NCI-H1105 (cell line): ENCODE data around the gene HSBP1.
A peak's percentile ranks its signal among the peaks of the same experiment; 100 is the strongest.

Experiments
- DNase-seq: peaks from one replicate; lab custom pipeline; 2025; lab: John Stamatoyannopoulos, UW

The HSBP1 gene

DNA sequence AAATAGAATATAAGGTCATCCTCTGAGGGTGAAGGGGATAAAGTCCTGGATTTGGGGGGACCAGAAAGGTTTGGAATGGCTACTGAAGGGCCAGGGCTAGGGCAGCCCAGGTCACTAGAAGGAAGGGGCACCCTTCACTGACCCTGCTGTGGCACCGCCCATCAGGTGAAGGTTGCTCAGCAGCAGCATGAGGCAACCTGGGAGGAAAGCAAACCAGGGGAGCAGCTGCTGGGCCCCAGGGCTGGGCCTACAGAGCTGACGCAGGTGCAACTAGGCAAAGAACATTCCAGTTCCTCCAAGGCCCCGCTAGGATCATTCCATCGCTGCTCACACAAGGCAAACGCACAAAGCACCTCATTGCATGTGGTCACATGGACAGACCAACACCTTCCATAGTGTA is 3.4 kb upstream of the HSBP1 start:
- no peak for DNase-seq

DNA sequence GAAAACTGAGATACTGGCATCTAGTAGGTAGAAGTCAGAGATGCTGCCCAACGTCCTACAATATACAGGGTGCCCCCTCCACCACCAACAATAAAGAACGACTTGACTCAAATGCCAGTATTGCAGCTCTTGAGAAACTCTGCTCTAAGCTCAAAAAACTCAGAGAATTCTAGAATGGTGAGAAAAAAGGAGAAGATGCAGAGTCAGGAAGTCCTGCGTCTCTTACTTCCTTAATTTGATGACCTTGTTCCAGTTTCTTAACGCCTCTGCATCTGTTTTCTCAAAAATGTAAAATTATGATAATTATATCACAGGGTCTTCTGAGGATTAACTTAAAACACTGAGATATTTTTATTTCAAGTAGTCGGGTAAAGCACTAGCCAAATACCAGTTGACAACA is 1.7 kb upstream of the HSBP1 start:
- DNase-seq = no peak

DNA sequence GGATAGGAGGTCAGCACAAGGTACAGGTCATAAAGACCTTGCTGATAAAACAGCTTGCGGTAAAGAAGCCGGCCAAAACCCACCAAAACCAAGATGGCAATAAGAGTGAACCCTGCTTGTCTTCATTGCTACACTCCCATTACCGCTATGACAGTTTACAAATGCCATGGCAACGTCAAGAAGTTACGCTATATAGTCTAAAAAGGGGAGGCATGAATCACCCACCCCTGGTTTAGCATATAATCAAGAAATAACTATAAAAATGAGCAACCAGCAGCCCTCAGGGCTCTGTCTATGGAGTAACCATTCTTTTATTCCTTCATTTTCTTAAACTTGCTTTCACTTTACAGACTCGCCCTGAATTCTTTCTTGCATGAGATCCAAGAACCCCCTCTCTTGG is 1.0 kb upstream of the HSBP1 start:
- no peak for DNase-seq

DNA sequence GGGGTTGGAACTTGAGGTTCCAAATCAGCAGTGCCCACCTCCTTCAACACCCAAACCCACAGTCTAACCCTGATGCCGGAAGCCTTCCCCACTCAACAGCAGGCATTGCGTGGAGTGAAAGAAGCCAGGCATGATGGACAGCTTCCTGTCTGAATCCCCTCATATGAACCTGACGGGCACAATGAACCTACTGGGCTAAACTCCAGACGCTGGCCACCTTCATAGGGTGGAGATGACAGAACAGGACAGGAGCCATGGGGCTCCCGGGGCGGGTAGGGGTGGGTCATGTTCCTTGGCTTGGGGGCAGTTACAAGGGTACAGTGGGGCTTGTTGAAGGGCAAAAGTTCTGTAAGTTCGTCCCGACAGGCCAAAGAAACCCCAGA is 460 bp upstream of the HSBP1 start:
- no peak for DNase-seq

DNA sequence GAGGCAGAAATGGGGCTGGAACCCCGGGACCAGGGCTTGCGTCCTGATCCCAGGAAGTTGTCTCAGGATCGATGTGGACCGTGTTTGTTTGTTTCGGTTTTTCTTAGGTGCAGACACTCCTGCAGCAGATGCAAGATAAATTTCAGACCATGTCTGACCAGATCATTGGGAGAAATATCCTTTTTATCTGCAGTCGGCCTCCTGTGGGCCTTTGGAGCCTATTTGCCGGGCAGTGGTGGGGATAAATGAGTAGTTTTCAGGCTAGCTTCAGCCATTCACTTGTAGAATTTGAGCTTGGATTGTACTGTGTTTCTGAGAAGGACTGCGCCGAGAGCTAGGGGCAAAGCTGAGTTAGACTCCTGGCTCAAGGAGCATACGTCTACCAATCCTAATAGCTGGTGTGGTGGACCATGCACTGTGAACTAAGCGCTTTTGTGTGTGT is 816 bp downstream of the HSBP1 start:
- DNase-seq = no peak

DNA sequence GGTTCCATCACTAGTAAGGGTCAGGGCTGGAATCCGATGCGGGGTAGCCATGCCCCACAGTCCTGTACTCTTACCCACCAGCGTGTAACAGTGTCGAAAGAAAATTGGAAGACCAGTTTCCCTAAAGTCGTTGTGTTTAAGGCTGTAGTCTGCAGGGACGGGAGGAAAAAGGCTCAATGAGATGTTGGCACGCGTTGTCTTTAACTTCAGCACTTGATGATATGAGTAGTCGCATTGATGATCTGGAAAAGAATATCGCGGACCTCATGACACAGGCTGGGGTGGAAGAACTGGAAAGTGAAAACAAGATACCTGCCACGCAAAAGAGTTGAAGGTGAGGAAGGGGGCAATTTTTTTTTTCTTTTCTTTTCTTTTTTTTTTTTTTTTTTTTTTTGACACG is 1.3 kb downstream of the HSBP1 start:
- DNase-seq = no peak

DNA sequence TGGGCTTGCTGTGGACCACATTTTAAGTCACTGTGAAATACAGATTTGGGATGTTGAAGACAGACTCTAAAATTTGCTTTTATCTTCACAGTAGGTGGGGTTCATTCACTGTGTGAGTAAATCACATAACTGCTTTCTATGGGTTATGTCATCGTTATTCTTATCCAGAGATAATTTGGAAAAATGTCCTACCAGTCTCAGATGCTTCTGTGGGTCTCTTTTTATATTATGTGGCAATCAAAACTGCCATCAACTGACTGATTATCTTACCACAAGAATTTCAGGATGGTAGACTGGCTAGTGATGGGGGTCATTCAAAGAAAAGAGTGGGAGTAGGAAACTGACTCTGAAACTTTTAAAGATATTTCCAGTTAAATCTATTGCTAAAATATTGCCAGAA is 3.1 kb downstream of the HSBP1 start:
- no peak for DNase-seq

DNA sequence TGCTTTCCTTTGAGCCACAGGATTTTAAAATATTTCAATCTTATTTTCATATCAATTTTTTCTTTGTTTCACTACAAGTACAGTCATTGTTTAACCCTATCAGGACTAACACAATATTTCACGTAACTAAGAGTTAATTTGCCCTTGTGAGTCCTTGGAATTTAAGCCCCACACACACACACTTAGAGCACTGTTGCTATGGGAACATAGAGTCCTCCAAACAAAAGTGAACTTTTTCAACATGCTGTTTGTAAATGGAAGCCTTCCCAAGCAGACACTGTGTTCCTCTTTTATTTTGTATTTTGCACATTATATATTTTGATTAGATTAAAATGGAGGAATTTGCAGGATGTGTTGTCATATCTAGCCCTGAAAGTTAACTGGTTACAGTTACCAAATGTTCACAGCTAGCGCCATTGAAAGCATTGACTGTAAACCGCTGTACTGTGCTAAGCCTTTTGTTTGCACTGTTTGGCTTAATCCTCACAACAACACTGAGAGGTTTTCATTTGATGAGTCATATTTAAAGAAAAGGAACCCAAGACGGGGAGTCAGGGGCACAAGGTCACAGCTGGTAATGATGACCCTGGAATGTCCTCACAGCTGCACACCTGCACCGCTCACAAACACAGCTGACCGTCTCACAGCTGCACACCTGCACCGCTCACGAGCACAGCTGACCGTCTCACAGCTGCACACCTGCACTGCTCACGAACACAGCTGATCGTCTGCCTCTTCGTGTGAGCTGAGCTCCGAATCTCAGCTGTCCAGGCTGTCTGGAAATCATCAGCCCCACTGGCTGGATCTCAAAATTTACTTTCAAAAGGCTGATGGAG is 6.3 kb downstream of the HSBP1 start:
- peak; percentile 56 for DNase-seq

DNA sequence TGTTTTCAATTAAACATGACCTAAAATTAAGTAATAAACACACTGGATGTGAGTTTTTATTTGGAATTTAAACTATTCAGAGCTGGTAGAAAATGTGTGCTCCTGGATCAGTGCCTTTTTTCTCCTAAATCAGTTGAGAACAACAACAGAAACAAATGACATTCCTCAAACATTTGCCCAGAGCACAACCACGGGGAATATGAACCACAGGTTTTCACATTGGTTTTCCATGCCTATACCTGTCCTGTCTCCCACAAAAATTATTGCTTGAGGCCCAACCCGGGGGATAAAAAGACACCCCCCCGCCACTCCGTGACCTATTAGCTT is 6.8 kb downstream of the HSBP1 start:
- no peak for DNase-seq

DNA sequence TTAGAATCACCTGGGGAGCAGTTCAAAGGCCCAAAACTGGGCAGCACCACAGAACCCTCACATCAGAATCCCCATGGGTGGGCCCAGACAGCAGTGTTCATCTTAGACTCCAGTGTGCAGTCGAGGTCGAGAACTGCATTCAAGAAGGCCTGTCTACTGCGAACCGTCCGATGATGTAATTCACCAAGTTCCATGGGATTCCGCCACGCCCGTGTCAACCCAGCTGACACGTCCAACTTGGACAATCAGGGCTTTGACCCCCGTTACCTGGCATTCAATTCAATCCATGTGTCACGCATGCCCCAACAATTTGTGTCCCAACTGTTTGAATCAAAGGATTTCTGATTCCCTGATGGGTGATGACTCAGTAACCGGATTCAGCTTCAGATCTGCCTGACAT is 9.2 kb downstream of the HSBP1 start:
- no peak for DNase-seq

DNA sequence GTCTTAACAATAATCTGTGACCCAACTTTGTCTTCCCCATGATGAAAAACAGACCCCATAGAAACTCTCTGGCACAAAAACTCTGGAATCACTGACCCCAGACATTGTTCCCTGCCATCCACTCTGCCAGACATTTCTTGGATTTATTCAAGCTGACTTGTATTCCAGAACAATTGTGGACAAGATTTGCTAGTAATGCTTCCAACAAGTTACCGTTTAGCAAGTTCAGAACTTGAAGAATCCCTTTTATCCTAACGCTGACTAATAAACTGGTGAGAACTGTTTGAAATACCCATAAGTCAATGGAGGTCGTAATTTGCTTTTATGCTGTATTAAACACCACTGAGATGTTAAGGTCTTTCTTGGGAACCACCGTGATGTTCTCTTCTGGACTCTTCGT is 10.5 kb downstream of the HSBP1 start:
- no peak for DNase-seq

DNA sequence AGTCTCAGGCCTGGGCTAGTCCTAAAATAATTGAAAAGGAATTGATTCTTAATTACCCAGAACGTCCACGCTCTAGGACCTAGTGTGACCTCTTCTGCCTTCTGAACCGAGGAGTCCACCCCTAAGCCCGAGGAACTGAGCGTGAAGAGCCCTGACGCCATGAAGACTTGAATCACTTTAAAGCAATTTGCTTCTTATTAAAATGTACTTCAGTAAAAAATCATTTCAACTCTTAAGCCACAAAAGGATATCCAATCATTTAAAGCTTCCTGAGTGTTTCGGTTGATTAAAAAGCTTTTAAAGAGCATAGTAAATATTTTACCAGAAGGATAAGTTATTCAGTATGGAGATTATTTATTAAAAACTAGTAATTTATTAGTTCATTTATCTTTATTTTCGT is 11.6 kb downstream of the HSBP1 start:
- DNase-seq = no peak

DNA sequence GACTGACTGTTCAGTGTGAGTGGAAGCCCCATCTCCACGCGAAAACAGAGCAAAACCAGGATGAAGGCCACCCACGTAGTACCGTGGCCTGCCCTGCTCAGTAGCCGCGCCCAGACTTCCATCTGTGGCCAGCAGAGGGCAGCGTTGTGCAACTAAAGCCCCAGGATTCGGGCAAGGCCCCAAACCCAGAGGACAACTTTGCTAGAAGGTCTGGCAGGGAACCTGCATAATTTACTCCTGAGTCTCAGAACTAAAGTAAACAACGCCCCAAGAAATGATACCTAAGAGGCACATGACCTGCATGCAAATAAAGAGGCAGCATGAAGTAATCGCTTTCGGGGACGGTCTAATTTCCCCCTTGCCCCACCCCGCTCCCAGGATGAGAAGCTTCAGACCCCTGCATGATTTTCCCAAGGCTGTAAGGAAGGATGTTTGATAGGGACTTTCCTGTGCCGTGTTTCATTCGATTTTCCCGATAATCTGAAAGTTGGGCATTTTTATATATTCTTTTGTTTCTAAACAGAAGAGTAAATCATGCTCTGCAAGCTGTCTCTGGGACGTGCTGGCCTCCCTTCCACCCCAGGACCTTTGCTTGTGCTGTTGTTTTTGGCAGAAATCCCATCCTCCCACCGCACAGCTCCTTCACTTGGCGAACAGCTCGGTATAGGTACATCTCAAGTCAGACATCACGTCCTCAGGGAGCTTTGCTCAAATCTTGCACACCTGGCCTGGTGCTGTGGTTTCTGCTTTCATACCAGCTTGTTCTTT is 18.6 kb downstream of the HSBP1 start:
- DNase-seq = peak; percentile 7

DNA sequence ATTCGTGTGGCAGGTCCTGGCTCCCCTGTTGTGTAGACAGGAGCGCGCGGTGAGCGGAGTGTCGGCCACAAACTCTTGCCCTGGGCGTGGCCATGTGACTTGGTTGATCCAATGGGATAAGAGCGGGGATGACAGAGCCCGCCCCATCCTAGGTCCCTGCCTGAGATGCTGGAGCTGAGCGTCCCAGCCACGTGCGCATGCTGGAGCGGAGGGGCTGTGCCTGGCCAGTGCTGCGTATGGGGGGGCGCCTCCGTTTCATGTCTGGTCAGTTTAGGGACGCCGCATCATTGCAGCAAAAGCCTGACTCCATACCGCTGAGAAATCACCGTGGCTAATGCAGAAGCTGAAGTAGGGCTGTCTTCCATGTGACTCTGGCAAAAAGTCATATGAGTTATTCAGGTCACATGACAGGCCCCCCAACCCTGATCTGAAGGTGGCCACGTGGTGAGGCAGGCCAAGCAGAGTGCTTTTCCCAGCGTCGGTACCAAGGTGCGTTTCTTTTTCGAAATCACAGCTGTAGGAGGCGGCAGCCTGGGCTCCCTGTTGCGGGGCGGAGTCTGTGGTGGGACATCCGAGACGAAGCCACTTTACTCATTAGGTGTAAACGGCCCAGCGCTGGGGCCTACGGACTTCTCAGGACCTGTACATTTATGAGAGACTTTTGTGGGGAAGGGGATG is 22.5 kb downstream of the HSBP1 start:
- no peak for DNase-seq

DNA sequence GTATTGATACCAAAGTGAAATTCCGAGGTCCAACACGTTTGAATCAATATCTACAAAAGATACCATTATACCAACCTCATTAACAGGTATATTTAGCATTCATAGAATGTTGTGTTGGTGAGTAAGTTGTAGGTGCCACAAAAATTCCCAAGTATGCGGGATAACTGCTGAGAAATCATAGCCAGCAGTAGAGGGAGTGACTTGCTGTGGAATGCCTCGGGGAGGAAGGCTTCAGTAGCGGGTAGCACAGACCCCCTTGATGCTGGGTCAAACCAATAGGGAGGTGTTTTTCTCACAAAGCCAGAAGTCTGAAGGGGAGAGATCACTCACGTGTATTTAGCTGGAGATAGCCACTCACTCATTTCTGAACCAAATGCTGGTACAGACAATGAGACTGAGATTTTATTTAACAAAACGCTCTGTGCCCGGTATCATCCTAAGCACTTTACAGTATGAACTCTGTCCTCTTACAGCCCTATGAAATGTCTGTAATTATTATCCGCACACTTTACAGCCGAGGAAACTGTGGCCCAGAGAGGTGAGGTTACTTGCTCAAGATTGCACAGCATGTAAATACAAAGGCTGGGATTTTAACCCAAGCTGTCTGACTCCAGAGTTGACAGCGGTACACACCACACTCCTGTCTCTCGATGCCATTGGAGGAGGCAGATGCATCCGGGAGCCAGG is 23.1 kb downstream of the HSBP1 start:
- no peak for DNase-seq

DNA sequence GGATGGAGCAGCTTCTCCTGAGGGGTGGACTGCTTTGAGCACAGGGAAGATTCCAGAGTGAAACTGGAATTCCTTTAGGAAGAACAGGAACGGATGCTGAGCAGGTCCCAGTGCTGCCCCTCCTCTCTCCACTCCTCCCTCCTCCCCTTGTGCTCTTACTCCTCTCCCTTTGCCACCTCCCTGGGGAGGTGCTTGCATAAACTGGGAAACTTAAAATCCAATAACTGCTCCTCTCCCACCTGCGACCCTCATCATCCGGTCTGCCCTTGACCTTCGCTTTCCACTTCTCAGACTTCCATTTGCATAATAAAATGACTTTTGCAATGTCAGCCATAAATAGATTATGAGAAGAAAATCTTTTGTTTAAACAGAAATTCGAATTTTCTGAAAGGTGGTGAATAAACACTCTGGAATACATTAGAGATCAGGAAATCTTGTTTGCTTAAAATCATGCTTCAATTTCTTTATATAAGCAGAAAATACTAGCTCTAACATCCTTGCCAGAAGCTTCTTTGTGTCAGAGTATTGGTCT is 23.7 kb downstream of the HSBP1 start:
- DNase-seq = no peak

DNA sequence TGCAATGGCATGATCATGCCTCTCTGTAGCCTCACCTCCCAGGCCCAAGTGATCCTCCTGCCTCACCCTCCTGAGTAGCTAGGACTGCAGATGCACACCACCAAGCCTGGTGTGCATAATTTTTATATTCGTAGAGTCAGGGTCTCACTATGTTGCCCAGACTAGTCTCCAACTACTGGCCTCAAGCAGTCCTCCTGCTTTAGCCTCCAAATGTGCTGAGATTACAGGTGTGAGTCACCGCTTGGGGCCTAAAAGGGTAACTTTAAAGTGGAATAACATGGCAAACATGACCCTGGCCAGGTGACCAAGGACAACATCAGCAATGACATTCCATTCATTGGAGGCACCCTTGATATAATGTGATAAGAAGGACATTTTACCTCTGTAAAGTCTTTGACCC is 26.1 kb downstream of the HSBP1 start:
- DNase-seq = no peak

DNA sequence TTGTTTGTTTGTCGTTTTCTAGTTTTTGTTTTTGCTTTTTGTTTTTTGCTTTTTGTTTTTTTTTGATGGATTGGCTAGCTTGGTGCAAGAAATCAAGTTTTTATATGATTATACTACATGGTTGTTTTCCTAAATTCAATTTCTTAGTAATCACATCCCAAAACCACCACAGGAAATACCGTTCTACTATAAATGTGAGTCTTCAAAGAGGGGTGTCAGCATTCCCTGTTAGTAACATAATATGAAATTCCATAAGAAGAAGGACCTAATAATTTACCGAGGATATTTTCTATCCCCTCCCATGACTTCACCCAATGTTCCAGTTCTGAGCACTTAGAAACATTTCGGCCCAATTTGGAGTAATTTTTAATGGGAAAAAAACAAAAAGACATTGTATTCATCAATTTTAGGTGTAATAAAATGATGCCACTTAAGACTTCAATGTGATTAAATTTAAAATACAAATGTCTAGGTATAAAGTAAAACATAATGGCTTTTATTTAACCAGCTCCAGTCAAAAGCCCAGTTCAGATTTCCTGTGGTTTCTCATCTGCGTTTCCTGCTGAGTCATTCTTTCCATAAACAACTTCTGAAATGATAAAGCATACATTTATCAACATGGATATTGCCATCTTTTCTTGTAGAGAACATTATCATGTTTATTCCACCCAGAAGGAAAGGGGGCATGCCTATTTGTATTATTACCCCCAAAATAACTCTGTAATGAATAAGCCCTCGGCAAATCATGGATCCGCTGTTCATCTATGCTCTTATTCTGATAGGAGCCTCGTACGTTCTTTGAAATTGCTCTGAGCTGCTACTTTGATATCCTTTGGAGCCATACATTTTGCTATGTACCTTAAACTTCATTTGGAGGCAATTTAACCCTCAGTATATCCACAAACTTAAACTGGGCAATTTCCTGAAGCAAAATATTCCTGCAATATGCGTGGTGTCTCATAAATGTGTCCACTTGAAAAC is 28.1 kb downstream of the HSBP1 start:
- no peak for DNase-seq

DNA sequence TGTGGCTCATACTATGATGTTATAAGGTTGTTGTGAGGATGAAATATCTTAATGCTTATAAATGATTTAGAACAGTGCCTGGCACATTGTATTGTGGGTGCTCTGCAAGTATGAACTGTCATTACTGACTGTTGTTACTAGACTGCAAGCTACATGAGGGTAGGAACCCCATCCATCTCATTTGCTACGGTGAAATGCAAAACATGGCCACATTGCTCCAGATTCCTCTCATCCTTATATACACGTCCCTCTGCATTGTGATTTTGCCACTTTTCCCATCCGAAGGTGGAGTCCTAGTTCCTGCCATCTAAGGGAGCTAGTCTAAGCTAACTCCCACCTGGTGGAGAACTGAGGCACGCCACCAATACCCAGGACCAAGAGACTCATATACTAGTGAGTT is 29.8 kb downstream of the HSBP1 start:
- DNase-seq = no peak

DNA sequence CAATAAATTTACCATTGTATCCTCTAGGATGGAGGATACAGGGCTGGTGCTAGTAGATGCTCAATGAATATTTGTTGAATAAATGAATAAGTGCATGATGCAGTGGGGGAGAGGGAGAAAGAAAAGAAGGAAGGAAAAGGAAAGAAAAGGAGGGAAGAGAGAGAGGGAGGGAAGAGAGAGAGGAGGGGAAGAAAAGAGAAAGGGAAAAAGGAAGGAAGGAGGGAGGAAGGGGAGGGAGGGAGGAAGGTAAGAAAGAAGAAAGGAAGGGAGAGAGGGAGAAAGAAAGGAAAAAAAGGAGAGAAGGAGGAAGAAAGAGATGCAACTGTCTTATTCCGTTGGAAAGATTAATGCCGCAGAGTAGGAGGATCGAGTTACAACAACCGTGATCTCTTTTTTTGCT is 30.4 kb downstream of the HSBP1 start:
- no peak for DNase-seq

DNA sequence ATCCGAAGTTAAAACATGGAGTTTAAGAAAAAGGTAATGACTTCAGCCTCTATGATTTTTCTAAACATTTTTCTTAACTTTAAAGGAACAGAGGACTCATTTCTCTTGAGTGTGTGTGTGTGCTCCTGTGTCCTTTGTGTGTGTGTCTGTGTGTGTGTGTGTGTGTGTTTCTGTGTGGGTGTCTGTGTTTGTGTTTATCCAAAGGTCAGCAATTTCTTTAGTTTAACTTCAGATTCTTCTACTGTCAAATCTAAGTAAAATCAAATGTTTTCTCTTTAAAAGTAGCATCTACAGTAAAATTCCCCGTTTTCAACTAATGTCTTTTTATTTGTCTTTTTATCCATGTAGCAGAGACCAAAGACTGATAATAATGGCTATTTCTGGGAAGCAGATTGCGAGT is 31.8 kb downstream of the HSBP1 start:
- no peak for DNase-seq
